GM19238 (cell line): ENCODE data around the gene RNF133.
"Not testable (repeated sequence)": the region's sequence is repeated elsewhere in the genome, so short reads cannot be mapped to it uniquely, and the experiment has no call there.

Source experiments
- DNase-seq: peaks from one replicate; pipeline ENCODE4 v3.0.0; 2011; ENCODE audit warnings: low spot score; ENCODE audit not compliant: insufficient read length

Gene RNF133

DNA sequence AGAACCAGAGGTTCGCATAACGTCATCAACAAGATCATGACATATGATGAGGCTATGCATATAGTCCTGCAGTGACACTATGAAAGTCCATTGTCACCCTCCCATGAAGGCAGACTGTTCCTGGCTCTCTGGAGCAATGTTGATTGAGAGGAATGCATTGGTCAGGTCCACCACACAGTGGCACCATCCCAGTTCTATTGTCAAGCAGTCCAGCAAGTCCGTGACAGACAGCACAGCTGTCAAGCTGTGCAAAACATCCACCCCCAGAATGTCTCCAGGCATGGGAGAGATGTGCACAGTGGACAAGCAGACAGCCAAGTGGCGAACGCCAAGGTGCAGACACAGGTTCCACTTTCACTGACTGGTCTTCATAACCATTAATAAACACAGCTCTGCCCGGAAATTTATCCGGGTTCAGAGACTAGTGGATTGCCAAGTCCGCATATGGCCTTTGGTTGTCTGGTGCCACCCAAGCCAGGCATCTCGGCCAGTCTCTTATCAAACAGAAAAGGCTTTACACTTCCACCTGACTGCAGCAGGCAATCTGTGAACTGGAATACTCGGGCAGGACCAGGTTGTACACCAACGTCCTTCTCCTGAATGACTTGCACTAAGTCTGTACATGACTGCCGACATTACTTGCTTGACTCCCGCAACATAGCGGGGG, 7.2 kb downstream of the RNF133 start:
- no peak for DNase-seq

DNA sequence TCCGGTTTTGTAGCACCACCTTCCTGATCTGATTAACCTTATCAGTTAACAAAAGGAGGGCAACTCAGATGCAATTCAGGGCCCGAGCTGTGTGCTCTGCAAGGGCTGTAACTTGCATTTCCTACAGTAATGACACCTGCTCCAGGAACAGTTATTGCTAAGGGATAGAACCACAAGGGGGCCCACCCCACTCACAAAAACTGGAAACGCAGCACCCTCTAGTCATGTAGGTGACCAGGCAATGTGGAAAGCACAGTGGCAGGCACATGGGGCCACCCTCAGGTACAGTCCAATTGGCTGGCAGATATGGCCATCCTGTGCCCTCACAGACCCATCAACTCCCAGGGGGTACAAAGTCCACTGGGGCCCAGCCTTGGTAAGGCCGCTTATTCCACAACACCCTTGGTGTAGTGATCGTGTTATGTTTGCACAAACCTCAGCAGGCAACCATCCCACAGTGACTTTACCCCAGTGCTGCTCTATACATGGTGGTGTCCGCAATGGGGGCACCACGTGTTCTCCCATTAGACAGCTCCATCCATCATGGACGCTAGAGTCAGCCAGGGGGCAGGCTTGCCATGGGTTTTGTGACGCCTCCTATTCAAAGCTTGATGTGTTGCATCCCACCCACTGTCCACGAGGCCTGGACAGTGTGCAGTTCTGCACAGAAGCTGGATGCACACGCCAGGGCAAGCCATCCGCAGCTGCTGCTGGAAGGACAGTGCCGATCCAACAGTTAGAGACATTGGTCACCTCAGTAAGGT, 9.4 kb downstream of the RNF133 start:
- DNase-seq = no peak

DNA sequence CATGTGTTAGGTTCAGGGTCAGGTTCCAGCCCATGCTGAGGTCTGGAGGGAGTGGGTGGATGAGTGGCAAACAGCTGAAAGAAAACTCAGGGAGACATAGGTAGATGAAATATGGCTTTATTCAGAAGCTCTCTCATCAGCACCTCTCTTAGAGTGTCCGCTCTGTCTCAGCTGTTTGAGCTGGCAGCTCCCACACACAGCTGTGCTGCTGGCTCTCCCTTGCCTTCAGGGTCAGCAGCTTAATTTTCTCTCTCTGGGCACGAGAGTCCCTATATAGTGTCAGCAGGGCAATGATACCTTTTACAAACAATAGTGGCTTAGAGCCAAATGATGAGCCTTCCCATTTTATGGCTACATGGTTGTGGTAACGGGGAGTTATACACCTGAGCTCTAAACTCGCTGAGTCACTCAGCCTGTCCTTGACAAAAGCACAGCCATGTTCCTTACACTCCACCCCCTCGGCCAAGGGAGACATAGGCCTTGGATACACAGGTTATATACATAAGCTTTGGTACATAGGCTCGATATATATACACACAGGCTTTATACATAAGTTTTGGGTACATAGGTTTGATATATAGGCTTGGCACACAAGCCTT, 10.4 kb downstream of the RNF133 start:
- no peak for DNase-seq

DNA sequence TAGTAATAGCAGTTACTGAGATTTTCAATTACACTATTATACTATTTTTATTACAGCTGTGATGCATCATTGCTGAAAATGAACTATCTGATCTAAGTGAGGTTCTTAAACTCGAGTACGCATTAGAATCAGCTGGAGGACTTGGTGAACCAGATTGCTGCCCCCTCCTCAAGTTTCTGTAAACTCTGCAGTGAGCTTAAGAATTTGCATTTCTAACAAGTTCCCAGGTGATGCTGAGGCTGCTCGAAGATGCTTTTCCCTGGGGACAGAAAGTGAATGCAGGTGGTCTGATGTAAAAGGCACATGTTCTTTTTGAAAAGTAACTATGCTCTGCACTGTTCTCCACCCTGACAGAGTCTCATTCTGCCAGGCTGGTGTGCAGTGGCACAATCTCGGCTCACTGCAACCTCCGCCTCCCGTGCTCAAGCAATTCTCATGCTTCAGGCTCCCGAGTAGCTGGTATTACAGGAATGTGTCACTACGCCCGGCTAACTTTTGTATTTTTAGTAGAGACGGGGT, 12.5 kb downstream of the RNF133 start:
- no peak for DNase-seq

DNA sequence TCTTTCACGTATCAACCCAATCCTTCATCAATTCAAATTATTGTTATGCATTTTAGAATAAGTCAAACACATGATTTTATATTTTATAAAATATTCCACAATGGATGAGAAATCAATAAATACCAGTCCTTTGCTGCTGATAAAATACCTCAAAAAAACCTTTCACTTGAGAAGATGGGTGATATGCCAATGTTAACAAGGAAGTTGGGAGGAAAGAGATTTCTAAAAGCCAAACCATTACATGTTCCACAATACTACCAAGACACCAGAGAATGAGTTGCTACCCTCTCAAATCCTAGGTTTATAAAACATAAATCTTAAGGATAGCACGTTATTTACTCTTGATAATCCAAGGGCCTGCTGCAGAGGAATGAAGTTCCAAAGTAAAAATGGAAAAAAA, 14.4 kb downstream of the RNF133 start:
- DNase-seq = no peak

DNA sequence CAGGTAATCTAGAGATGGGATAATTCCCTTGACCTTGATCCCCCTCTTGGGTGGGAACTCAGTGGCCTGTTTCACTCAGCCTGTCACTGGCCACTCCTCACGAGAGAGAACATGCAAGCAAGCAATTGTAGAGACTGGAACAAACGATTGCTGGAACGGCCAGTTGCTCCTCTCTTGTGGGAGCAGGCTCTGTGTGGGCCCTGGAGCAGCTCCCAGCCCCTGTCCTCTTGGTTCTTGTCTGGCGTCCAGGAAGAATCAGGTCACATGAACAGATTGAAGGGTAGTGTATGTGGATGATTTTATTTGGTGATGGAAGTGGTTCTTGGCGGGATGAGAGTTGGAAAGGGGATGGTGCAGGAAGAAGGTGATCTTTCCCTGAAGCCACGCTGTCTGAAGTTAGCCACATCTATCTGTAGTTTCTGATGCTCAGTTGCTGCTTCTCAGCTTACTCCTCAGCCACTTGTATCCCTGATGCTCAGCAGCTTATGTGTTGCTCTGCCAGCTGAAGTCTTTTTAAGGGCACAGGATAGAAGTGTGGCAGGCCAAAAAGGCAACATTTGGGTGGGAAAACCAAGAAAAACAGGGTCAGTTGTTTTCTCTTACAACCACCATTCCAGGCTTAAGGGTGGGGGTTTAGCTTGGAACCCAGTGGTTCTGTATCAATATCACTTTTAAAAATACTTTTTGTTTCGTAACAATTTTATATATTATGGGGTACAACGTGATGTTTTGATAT, 15.9 kb downstream of the RNF133 start:
- DNase-seq = no peak

DNA sequence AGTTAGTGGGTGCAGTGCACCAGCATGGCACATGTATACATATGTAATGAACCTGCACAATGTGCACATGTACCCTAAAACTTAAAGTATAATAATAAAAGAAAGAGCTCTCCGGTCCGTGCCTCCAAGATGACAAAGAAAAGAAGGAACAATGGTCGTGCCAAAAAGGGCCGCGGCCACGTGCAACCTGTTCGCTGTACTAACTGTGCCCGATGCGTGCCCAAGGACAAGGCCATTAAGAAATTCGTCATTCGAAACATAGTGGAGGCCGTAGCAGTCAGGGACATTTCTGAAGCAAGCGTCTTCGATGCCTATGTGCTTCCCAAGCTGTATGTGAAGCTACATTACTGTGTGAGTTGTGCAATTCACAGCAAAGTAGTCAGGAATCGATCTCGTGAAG, 17.7 kb downstream of the RNF133 start:
- not testable (repeated sequence) for DNase-seq

DNA sequence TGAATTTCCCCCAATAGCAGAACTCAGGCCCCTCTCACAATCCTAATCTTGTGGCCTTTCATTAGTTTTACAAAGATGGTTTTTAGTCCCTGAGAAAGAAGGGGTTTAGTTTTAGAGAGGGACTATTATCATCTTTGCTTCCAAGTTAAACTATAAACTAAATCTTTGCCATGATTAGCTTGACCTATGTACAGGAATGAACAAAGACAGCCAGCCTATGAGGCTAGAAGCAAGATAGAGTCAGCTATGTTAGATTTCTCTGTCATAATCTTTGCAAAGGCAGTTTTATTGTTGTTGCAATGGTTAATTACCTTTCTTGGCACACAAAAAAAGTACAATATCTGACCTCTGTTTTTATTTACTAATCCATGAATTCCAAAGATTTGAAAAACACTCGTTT, 19.1 kb downstream of the RNF133 start:
- DNase-seq = no peak

DNA sequence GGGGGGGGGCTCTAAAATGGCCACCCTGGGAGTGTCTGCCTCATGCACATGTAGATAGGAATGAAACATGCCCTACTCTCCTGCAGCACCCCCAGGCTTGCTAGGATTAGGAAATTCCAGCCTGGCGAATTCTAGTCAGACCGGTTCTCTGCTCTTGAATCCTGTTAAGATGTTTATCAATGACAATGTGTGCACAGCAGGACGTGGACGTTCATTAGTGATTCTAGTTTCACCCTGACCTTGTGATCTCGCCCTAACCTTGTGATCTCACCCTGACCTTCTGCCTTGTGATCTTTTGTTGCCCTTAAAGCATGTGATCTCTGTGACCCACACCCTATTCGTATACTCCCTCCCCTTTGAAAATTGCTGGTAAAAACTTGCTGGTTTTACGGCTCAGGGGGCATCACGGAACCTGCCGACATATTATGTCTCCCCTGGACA, 19.6 kb downstream of the RNF133 start:
- DNase-seq = not testable (repeated sequence)

DNA sequence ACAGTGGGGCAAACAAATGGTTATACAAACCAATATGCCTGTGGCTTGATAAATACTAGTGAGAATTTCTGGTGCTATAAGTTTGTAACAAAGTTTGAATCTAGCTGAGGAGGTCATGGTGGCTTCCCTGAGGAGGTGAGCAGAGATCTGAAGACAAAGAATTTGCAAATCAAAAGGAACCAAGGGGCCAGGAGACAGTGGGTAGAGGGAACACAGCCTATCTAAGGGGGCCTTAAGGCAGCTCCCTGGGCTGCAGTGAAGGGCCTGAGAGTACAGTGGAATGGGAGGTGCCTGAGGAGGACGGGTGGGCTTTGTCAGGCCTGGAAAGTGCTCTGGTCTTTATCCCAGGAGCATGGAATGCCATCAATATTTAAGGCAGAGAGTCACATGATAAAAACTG, 21.8 kb downstream of the RNF133 start:
- no peak for DNase-seq

DNA sequence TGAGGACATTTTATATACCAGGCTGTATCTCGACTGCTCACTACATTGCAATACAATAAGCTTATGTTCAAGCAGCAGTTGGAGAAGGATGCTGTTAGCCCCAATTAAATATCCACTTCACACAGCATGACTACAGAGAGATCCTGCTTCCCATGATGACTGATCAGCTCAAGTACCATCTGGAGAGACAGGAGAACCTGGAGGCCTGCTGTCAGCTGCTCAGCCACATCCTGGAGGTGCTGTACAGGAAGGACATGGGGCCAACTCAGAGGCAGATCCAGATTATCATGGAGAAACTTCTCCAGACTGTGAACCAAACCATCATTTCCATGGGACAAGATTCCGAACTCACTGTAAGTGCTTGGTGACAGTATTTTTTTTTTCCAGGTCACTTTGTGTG, 22.5 kb downstream of the RNF133 start:
- DNase-seq = no peak

DNA sequence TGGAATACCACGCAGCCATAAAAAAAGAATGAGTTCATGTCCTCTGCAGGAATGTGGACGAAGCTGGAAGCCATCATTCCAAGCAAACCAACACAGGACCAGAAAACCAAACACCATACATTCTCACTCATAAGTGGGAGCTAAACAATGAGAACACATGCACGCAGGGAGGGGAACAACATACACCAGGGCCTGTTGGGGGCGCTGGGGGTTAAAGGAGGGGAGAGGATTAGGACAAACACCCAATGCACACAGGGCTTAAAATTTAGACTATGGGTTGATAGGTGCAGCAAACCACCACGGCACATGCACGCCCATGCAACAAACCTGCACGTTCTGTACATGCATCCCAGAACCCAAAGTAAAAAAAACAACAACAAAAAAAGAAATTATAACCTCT, 23.3 kb downstream of the RNF133 start:
- no peak for DNase-seq

DNA sequence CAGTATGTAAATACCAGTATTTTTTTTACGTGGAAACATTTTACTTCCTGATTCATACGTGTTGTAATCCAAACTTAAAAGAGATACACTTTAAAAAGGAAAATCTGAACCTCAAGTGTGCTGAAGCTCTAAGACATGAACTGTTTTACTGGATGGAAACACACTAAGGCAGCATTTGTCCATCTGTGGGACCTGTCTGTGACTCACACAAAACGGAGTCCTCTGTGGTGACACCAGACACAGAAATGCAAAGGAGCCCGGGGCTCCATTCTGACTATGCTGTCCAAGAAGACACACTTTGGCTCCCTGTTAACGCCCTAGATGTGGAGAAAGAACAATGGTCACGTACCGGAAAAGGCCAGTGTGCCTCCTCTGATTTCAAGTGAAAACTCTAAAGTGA, 23.9 kb downstream of the RNF133 start:
- no peak for DNase-seq

DNA sequence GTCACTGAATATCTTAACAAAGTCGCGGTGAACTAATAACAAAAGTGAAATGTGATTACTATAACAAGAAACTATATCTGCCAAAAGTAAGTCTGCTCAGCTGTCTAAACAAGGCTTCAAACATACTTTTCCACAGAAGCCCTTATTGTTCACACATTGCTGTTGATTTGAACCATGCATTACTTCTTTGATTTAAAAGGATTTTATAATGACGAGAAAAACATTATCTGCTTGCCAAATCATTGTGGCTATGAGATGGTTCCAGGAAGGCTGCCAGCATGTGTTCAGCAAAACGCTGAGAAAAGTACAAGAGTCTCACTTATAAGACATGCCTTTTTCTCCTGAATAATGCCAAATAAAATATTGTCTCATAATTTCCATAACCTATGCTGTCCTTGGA, 24.4 kb downstream of the RNF133 start:
- no peak for DNase-seq

DNA sequence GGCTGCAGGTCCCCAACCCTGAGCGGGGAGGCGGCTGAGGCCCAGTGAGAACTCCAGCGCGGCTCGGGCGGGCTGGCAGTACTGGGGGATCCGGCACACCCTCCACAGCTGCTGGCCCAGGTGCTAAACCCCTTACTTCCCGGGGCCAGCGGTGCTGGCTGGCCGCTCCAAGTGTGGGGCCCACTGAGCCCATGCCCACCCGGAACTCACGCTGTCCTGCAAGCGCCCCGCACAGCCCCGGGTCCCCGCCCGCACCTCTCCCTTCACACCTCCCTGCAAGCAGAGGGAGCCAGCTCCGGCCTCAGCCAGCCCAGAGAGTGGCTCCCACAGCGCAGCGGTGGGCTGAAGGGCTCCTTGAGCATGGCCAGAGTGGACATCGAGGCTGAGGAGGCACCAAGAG, 25.0 kb downstream of the RNF133 start:
- no peak for DNase-seq

DNA sequence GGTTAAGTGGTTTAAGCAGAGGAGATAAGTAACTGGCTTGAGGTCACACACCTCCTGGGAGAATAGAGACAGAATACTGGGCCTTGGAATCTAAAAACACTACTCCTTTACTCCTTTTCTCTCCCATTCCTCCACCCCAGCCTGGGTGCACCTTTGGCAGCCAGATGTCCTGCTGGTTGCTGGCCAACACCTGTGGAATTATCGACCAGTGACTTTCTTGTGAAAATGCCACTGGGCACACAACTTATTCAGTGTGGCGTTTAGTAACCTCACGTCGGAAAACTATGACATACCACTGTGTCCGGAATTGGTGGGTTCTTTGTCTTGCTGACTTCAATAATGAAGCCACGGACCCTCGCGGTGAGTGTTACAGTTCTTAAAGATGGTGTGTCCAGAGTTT, 26.4 kb downstream of the RNF133 start:
- no peak for DNase-seq

DNA sequence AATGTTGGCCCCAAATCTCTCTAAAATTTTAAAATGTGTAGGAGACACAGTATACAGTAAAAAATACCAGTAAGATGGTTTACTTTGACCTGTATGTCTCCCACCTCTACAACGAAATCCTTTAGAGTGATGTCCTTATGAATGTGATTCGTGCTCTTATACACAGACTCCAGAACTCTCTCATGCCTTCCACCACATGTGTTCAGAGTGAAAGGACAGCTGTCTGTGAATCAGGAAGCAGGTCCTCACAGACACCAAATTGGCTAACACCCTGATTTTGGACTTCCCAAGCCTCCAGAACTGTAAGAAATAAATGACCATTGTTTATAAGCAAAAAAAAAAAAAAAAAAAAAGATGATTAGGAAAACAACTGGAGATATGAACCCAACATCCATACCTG, 35.2 kb downstream of the RNF133 start:
- no peak for DNase-seq

DNA sequence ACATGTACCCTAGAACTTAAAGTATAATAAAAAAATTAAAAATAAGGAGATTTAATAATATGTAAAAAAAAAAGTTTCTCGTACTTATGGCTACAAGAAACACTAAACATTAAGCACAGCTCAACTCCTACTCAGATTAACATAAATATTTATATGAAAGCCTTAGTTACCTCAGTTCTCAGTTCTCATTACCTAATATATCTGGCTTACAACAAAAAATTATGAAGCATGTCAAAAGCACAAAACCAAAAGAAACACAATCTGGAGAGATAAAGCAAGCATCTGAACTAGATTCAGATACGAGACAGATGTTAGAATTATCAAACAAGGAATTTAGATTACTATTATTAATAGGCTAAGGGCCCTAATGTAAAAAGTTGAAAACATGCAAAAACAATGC, 40.1 kb downstream of the RNF133 start:
- no peak for DNase-seq

DNA sequence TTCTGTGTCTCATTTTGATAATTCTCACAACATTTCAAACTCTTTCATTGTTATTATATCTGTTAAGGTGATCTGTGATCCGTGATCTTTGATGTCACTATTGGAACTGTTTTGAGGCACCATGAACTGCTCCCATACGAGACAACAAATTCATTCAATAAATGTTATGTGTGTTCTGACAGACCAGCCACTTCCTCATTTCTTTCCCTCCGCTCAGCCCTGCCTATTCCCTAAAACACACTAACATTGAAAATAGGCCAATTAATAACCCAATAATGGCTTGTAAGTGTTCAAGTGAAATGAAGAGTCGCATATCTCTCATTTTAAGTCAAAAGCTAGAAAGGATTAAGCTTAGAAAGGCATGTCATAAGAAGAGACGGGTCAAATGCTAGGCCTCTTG, 45.2 kb downstream of the RNF133 start:
- DNase-seq = no peak

DNA sequence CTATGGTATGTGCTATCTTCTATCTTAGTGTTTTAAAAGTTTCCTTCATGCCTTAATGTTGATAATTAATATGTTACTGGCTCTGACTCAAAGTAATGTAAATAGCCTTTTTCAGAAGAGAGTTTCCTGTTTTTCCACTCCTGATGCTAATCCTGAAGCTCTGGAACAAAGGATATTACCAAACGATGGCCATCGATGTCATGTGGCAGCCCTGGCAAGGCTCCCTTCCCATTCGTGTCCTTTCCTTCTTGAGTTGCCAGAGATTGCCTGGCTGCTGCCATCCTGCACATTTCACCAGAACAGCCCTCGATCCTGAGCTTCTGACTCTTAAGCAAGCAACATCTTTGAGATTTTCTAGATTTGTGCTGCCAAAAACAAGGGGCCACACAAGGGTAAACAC, 46.0 kb downstream of the RNF133 start:
- DNase-seq = no peak

DNA sequence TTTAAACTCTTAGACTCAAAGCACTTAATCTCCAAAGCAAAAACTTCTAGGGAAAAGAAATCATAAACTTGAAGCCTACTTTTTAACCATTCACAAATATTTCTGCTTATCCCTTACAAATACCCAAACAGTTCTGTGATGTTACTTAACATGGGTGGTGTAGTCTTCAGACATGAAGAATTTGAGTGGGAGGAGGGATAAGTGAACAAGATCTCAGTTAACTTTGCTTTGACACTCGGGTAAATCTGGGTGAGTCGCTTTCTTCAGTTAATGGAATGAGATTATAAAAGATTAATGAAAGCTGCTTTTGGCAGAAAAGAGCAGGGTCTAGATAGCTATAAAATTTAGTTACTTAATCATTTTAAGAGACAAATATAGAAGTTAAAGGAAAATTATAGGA, 47.5 kb downstream of the RNF133 start:
- DNase-seq = no peak
